ENCODE measurements around the gene DPP6. TPM values are rescaled to one million over a fixed set of nuclear protein-coding genes. Genes with fewer than 3 reads are reported as not detected.
A peak's percentile ranks its signal among the peaks of the same experiment; 100 is the strongest.
"Not testable (repeated sequence)": the region's sequence is repeated elsewhere in the genome, so short reads cannot be mapped to it uniquely, and the experiment has no call there.

DPP6 gene
- total RNA-seq, 1 donor, result under 0.01 TPM

DNA sequence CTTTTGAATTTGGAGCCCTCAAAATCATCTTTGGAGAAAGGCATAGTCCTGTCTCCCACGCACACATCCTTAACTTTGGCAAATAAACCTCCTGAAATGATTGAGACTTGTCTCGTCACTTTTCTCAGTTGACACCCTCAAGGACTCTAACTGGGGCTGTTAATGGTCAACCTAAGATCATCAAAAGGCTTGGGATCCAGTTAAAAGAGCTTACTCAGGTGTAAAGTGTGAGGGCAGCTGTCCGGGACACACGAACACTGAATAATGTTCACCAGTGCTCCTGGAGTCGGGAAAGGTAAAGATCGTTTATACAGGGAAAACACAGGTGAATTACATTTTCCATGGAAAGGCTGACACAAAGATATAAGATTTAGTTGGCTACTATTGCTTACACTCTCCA lies 866.1 kb downstream of the DPP6 start:
- no peak for DNase-seq (ENCODE audit: low read depth)
- TF ChIP-seq, protein P1, sequence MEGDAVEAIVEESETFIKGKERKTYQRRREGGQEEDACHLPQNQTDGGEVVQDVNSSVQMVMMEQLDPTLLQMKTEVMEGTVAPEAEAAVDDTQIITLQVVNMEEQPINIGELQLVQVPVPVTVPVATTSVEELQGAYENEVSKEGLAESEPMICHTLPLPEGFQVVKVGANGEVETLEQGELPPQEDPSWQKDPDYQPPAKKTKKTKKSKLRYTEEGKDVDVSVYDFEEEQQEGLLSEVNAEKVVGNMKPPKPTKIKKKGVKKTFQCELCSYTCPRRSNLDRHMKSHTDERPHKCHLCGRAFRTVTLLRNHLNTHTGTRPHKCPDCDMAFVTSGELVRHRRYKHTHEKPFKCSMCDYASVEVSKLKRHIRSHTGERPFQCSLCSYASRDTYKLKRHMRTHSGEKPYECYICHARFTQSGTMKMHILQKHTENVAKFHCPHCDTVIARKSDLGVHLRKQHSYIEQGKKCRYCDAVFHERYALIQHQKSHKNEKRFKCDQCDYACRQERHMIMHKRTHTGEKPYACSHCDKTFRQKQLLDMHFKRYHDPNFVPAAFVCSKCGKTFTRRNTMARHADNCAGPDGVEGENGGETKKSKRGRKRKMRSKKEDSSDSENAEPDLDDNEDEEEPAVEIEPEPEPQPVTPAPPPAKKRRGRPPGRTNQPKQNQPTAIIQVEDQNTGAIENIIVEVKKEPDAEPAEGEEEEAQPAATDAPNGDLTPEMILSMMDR (IDR thresholded peaks at IDR 0.05; ENCODE audit: insufficient read depth, low read depth, low read length), result no peak
- H3K4me3 ChIP-seq (ENCODE audit: low read depth, low read length), result no peak overlapping the region

DNA sequence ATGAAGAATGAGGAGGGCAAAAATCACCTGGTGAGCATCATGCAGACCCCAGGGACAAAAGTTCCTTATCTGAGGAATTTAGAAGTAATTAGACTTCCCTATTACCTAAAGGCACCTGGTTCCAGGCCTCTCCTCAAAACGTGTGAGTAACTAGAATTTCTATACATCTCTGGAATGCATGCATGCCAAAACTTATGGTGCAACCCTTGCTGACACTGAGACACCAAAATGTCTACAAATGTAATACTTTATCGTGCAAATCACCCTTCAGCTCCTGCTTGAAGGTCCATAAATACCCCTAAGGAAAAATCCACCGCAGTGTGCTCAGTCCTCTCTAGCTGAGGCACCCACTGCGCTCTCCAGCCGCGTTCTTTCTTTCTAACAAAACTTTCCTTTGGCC lies 866.5 kb downstream of the DPP6 start:
- TF ChIP-seq, protein P1 (IDR thresholded peaks at IDR 0.05; ENCODE audit: insufficient read depth, low read depth, low read length), result no peak
- no peak overlapping the region for H3K4me3 ChIP-seq (ENCODE audit: low read depth, low read length)
- no peak for DNase-seq (ENCODE audit: low read depth)

DNA sequence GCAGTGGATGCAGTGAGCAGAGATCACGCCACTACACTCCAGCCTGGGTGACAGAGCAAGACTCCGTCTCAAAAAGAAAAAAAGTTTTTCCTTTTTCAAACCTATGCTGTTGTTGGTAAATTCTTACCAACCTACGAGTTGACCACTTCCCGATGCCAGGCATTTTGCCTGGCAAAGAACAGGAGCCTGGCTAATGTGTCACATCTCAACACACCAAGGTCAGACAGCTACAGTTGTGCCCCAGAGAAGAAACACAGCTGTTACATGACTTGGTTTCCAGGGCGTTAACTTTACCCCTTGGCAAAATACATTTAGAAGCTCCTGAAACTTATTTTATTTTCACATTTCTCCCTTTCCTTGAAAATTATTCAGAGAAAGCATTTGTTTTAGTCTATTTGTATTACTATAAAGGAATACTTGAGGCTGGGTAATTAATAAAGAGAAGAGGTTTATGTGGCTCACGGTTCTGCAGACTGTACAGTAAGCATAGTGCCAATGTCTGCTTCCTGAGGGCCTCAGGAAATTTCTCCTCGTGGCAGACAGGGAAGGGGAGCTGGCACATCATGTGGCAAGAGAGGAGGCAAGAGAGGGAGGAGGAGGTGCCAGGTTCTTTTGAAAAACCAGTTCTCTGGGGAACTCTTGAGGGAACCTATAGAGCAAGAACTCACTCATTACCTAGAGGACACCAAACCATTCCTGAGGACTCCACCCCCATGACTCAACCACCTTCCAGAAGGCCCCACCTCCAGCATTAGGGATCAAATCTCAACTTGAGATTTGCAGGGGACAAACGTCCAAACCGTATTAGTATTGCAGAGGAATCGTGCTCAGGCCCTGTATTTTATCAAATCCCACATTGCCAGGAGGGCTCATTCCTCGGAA lies 867.4 kb downstream of the DPP6 start:
- DNase-seq (ENCODE audit: low read depth), result no peak
- TF ChIP-seq, protein P1 (IDR thresholded peaks at IDR 0.05; ENCODE audit: insufficient read depth, low read depth, low read length), result no peak
- H3K4me3 ChIP-seq (ENCODE audit: low read depth, low read length), result no peak overlapping the region

DNA sequence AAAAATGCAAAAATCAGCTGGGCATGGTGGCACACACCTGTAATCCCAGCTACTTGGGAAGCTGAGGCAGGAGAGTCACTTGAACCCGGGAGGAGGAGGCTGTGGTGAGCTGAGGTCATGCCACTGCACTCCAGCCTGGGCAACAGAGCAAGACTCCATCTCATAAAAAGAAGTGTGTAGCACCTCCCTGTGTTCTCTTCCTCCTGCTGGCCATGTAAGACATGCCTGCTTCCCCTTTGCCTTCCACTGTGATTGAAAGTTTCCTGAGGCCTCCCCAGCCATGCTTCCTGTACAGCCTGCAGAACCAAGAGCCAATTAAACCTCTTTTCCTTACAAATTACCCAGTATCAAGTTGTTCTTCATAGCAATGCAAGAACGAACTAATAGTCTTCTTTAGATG lies 870.3 kb downstream of the DPP6 start:
- not testable (repeated sequence) for DNase-seq (ENCODE audit: low read depth); H3K4me3 ChIP-seq (ENCODE audit: low read depth, low read length)

DNA sequence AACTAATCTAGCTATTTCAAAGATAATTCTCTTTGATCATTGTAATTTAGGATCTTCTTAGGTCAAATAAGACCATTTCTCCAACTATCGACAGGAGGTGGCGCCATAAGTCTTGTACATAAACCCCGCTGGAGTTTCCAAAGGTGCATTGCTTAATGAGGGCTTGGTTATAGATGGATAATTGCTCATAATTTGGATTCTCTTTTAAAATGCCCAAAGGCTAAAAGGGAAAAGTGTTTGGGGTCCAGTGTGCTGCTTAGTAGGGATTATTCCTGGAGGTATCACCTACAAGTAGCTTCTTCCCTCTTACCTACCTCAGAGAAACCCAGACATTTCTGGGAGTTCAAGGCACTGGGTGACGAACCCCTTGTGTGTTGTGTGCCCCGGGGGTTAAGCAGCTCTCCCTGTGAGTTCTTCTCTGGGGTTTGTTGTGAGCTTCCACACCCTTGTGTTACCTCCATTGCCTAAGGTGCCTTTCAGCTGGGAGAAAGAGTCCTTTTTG lies 875.5 kb downstream of the DPP6 start:
- TF ChIP-seq, protein P1 (IDR thresholded peaks at IDR 0.05; ENCODE audit: insufficient read depth, low read depth, low read length), result peak; percentile 65
- DNase-seq (ENCODE audit: low read depth), result peak; percentile 94
- H3K4me3 ChIP-seq (ENCODE audit: low read depth, low read length), result peak overlapping the region; percentile 70

DNA sequence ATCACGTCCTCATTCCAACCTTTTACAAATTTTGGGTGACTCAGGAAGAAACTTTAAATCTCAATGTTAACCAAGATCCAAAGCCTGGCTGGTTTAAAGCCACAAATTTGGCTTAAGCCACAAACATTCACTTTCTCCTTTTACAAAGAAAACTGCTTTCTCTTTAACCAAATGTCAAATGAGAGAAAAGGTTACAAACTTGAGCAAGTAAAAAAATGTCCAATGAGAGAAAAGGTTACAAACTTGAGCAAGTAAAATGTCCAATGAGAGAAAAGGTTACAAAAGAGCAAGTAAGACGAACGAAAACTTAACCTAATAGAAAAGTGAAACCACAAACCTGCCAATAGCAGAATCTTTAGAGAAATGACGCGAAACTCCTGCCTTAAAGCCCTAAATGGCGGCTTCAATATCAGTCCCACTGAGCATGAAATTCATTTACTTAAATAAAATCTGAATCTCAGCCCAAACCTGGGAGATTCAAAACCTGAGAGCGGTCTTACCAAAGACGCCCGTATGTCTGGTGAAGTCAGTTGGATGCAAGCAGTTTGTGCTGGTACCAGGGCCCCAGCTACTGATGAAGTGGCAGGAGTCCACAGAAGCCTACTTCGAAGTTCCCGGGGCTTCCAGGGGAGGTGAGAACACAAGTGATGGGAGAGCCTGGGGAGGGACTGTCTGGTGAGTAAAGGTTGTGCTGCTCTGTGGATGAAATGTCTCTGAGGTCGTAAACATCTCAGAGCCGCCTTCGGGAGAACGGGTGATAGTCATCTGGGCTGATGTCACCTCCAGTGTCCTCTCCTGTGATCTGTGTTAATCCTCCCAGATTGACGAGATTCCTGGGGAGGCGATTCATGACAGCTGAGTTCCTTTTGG lies 876.2 kb downstream of the DPP6 start:
- H3K4me3 ChIP-seq (ENCODE audit: low read depth, low read length), result peak overlapping the region; percentile 70
- peak; percentile 98 for DNase-seq (ENCODE audit: low read depth)
- TF ChIP-seq, protein P1 (IDR thresholded peaks at IDR 0.05; ENCODE audit: insufficient read depth, low read depth, low read length), result no peak
